Dendritic cell treated with granulocyte-macrophage colony-stimulating factor and Interleukin-4, amounts not matched to agents 40 ng/mL and 50 ng/mL, for 4 days (primary cell): ENCODE results near the gene QDPR.
"Not testable (repeated sequence)": the region's sequence is repeated elsewhere in the genome, so short reads cannot be mapped to it uniquely, and the experiment has no call there.

ENCODE experiments used
- H3K27ac Mint-ChIP-seq: one replicate; pipeline ENCODE4 v1.8.0; 2022; ENCODE audit warnings: mild to moderate bottlenecking, mixed read lengths
- H3K27me3 Mint-ChIP-seq: one replicate; pipeline ENCODE4 v1.8.0; 2022; ENCODE audit warnings: mild to moderate bottlenecking, mixed read lengths
- H3K36me3 Mint-ChIP-seq: one replicate; pipeline ENCODE4 v1.8.0; 2022; ENCODE audit warnings: low read depth, mixed read lengths
- H3K4me1 Mint-ChIP-seq: one replicate; pipeline ENCODE4 v1.8.0; 2022; ENCODE audit warnings: low read depth, mixed read lengths
- H3K4me3 Mint-ChIP-seq: one replicate; pipeline ENCODE4 v1.8.0; 2022; ENCODE audit warnings: mild to moderate bottlenecking, moderate library complexity, mixed read lengths
- H3K9me3 Mint-ChIP-seq: one replicate; pipeline ENCODE4 v1.8.0; 2022; ENCODE audit warnings: mixed read lengths
- intact Hi-C: fragments of 100-400 bp; cut with micrococcal nuclease; formaldehyde crosslinking; loops from one replicate; pipeline ENCODE4 v1.15.0; 2022

The QDPR gene

GRCh38 chr4:17463606-17464005 is 48.3 kb downstream of the QDPR start:
- H3K27me3 Mint-ChIP-seq = no peaks in the 10 kb centered on the region
- peaks cover 5% of the 10 kb centered on the region for H3K4me1 Mint-ChIP-seq
- intact Hi-C loops = no loop called here
- H3K4me3 Mint-ChIP-seq = no peak overlapping the region
- H3K9me3 Mint-ChIP-seq = no peaks in the 10 kb centered on the region
- no peak overlapping the region for H3K27ac Mint-ChIP-seq
- H3K36me3 Mint-ChIP-seq = no peaks in the 10 kb centered on the region

GRCh38 chr4:17450269-17450804 is 61.6 kb downstream of the QDPR start:
- H3K27me3 Mint-ChIP-seq = no peaks in the 10 kb centered on the region
- H3K27ac Mint-ChIP-seq = no peak overlapping the region
- H3K4me3 Mint-ChIP-seq = no peak overlapping the region
- no peaks in the 10 kb centered on the region for H3K36me3 Mint-ChIP-seq
- no peaks in the 10 kb centered on the region for H3K4me1 Mint-ChIP-seq
- peaks cover 3% of the 10 kb centered on the region for H3K9me3 Mint-ChIP-seq
- intact Hi-C loops = no loop called here

- no peaks in the 10 kb centered on the region for H3K36me3 Mint-ChIP-seq
- no peak overlapping the region for H3K27ac Mint-ChIP-seq
- intact Hi-C loops = loop anchor here (10.0 kb wide), 2 partner anchors 534 to 1154 kb away; no protein-coding TSS in a partner anchor
- H3K4me1 Mint-ChIP-seq = no peaks in the 10 kb centered on the region
- H3K4me3 Mint-ChIP-seq = no peak overlapping the region
- no peaks in the 10 kb centered on the region for H3K27me3 Mint-ChIP-seq
- H3K9me3 Mint-ChIP-seq = no peaks in the 10 kb centered on the region
These were observed 63.2 kb downstream of the QDPR start for GRCh38 chr4:17448689-17449088.

- H3K4me3 Mint-ChIP-seq = no peak overlapping the region
- no peaks in the 10 kb centered on the region for H3K4me1 Mint-ChIP-seq
- H3K36me3 Mint-ChIP-seq = no peaks in the 10 kb centered on the region
- intact Hi-C loops = loop anchor here (10.0 kb wide), 2 partner anchors 533 to 1153 kb away; no protein-coding TSS in a partner anchor
- no peaks in the 10 kb centered on the region for H3K27me3 Mint-ChIP-seq
- no peak overlapping the region for H3K27ac Mint-ChIP-seq
- no peaks in the 10 kb centered on the region for H3K9me3 Mint-ChIP-seq
These were observed 64.1 kb downstream of the QDPR start for GRCh38 chr4:17447675-17448298.

GRCh38 chr4:17447056-17447455 is 64.8 kb downstream of the QDPR start:
- intact Hi-C loops = loop anchor here (10.0 kb wide), 2 partner anchors 532 to 1152 kb away; no protein-coding TSS in a partner anchor
- H3K4me1 Mint-ChIP-seq = no peaks in the 10 kb centered on the region
- no peaks in the 10 kb centered on the region for H3K9me3 Mint-ChIP-seq
- H3K27me3 Mint-ChIP-seq = no peaks in the 10 kb centered on the region
- no peak overlapping the region for H3K27ac Mint-ChIP-seq
- no peak overlapping the region for H3K4me3 Mint-ChIP-seq
- H3K36me3 Mint-ChIP-seq = no peaks in the 10 kb centered on the region

- not testable (repeated sequence) for H3K27ac Mint-ChIP-seq, H3K36me3 Mint-ChIP-seq, H3K27me3 Mint-ChIP-seq, H3K4me3 Mint-ChIP-seq, H3K4me1 Mint-ChIP-seq
- peaks cover 10% of the 10 kb centered on the region for H3K9me3 Mint-ChIP-seq
- intact Hi-C loops = loop anchor here (10.0 kb wide), 2 partner anchors 528 to 1148 kb away; no protein-coding TSS in a partner anchor
These were observed 69.4 kb downstream of the QDPR start for GRCh38 chr4:17442477-17442876.

GRCh38 chr4:17437396-17437795 is 74.5 kb downstream of the QDPR start:
- Mint-ChIP-seq H3K27ac (no peak overlapping the region), H3K4me3 (no peak overlapping the region), H3K27me3 (no peaks in the 10 kb centered on the region), H3K9me3 (peaks cover 31% of the 10 kb centered on the region), H3K4me1 (no peaks in the 10 kb centered on the region), H3K36me3 (no peaks in the 10 kb centered on the region)
- intact Hi-C loops = no loop called here

- H3K36me3 Mint-ChIP-seq = no peaks in the 10 kb centered on the region
- peaks cover 31% of the 10 kb centered on the region for H3K9me3 Mint-ChIP-seq
- no peaks in the 10 kb centered on the region for H3K27me3 Mint-ChIP-seq
- no peak overlapping the region for H3K4me3 Mint-ChIP-seq
- H3K4me1 Mint-ChIP-seq = no peaks in the 10 kb centered on the region
- intact Hi-C loops = no loop called here
- no peak overlapping the region for H3K27ac Mint-ChIP-seq
These were observed 75.2 kb downstream of the QDPR start for GRCh38 chr4:17436750-17437090.
